DND-41 (cell line): Measurements from ENCODE around the gene SHROOM1.

Experiments
- CTCF ChIP-seq: IDR thresholded peaks from 2 replicates; pipeline ENCODE4 v1.5.1; 2012; ENCODE audit warnings: borderline replicate concordance, low read length, moderate library complexity, mild to moderate bottlenecking; ENCODE audit not compliant: poor library complexity, severe bottlenecking; ENCODE audit errors: extremely low read depth
- EZH2 ChIP-seq: IDR thresholded peaks from 3 replicates; pipeline ENCODE4 v1.6.1; 2012; ENCODE audit warnings: borderline replicate concordance, low read depth, mild to moderate bottlenecking, moderate library complexity, low read length, inconsistent platforms; ENCODE audit not compliant: severe bottlenecking

GRCh38 chr5:132781029-132781428, 49.4 kb downstream of the SHROOM1 start:
- TF ChIP-seq CTCF (no peak), EZH2 (no peak)
